K562 (cell line): ENCODE measurements around the gene STX1A. TPM values are rescaled to one million over a fixed set of nuclear protein-coding genes. Genes with fewer than 3 reads are reported as not detected.
A peak's percentile ranks its signal among the peaks of the same experiment; 100 is the strongest.

Experiments used
- AFF4 ChIP-seq: sonication (generic); formaldehyde crosslinking; IDR thresholded peaks from 2 replicates; pipeline ENCODE4 v1.8.0; 2023; ENCODE audit warnings: mild to moderate bottlenecking, missing genetic modification reagents
- EGR1 ChIP-seq: fragments of 450-650 bp; conservative IDR thresholded peaks from 2 replicates; pipeline ENCODE4 v1.6.1; 2017; ENCODE audit warnings: mild to moderate bottlenecking
- ILF3 ChIP-seq: fragments of 450-650 bp; IDR thresholded peaks from 2 replicates; pipeline ENCODE4 v1.6.1; 2018; ENCODE audit warnings: antibody characterized with exemption, mild to moderate bottlenecking, moderate library complexity, borderline replicate concordance
- KLF16 ChIP-seq: IDR thresholded peaks from 2 replicates; pipeline ENCODE4 v1.6.1; 2016; ENCODE audit warnings: antibody characterized with exemption
- NR2C1 ChIP-seq, 2 experiments: fragments of 450-650 bp; IDR thresholded peaks; 2 replicates each; pipeline ENCODE4 v1.6.1; 2017; ENCODE audit warnings: mild to moderate bottlenecking in 2 of 2, antibody characterized with exemption in 1 of 2, inconsistent platforms in 1 of 2, missing compliant biosample characterization in 1 of 2, missing genetic modification characterization in 1 of 2
- PTTG1 ChIP-seq: fragments of 450-650 bp; IDR thresholded peaks from 2 replicates; pipeline ENCODE4 v1.6.1; 2016; ENCODE audit warnings: low read depth, mild to moderate bottlenecking, missing genetic modification characterization, missing compliant biosample characterization
- RB1 ChIP-seq: fragments of 450-650 bp; IDR thresholded peaks from 2 replicates; pipeline ENCODE4 v1.6.1; 2017; ENCODE audit warnings: low read depth, mild to moderate bottlenecking
- SMAD4 ChIP-seq: fragments of 250-450 bp; sonication (Bioruptor Pico); conservative IDR thresholded peaks from 2 replicates; pipeline ENCODE4 v1.8.0; 2021; ENCODE audit warnings: inconsistent platforms, mild to moderate bottlenecking, moderate library complexity
- STAT5A ChIP-seq: IDR thresholded peaks from 2 replicates; pipeline ENCODE4 v1.6.1; 2012; ENCODE audit warnings: low read length, inconsistent platforms, borderline replicate concordance
- ZNF146 ChIP-seq: IDR thresholded peaks from one replicate; pipeline ENCODE4 v1.6.1; 2018; ENCODE audit warnings: missing compliant biosample characterization; ENCODE audit not compliant: unreplicated experiment
- ZNF318 ChIP-seq, 2 experiments: fragments of 450-650 bp; IDR thresholded peaks; 2 replicates each; pipeline ENCODE4 v1.6.1; 2016; ENCODE audit warnings: mild to moderate bottlenecking in 2 of 2, borderline replicate concordance in 1 of 2, low read depth in 1 of 2, moderate library complexity in 1 of 2
- ZNF431 ChIP-seq: sonication (generic); formaldehyde crosslinking; IDR thresholded peaks from 2 replicates; pipeline ENCODE4 v1.8.0; 2022; ENCODE audit warnings: mild to moderate bottlenecking, missing genetic modification reagents
- ZNF766 ChIP-seq: fragments of 200-800 bp; sonication (Bioruptor generic); conservative IDR thresholded peaks from 2 replicates; pipeline ENCODE4 v1.6.1; 2016; ENCODE audit warnings: missing genetic modification characterization, missing compliant biosample characterization
- polyA plus RNA-seq, 8 experiments: library from polyadenylated mRNA; depleted of rRNA in 4 of 8; stranded (reverse) in 5 of 8; unstranded in 3 of 8; fragments of >200 nt; fragmentation: Nextera tagmentation in 2 of 8; fragmentation: Illumina TruSeq in 1 of 8; extraction: Ambion mirVana in 2 of 8; extraction: Trizol in 1 of 8; gene quantifications; 2 replicates each; pipeline versions ENCODE4 v1.2.1 to v1.2.3, GENCODE V29; 2011 to 2014; ENCODE audit warnings: inconsistent platforms in 1 of 8, missing spikeins in 1 of 8
- total RNA-seq, 7 experiments: library from RNA; depleted of rRNA in 6 of 7; stranded (reverse); fragments of >200 nt in 6 of 7; fragmentation: Illumina TruSeq in 2 of 7; extraction: Trizol in 2 of 7; gene quantifications; 2 replicates each; pipeline versions ENCODE4 v1.2.1 to v1.2.3, GENCODE V29; 2011 to 2021; ENCODE audit warnings: low replicate concordance in 1 of 7
- TF ChIP-seq, protein P1 (sequence below): fragments of 450-650 bp; conservative IDR thresholded peaks from 2 replicates; pipeline ENCODE4 v1.6.1; 2016; ENCODE audit warnings: missing genetic modification characterization, low read depth, mild to moderate bottlenecking, control low read depth, missing compliant biosample characterization

The STX1A gene
- total and polyA plus RNA-seq, 9 of the 15 experiments (the other 6 are each of a cell fraction or from before 2014, with no cell fraction given): 0.04 to 15.1 (median 6.3) TPM

DNA sequence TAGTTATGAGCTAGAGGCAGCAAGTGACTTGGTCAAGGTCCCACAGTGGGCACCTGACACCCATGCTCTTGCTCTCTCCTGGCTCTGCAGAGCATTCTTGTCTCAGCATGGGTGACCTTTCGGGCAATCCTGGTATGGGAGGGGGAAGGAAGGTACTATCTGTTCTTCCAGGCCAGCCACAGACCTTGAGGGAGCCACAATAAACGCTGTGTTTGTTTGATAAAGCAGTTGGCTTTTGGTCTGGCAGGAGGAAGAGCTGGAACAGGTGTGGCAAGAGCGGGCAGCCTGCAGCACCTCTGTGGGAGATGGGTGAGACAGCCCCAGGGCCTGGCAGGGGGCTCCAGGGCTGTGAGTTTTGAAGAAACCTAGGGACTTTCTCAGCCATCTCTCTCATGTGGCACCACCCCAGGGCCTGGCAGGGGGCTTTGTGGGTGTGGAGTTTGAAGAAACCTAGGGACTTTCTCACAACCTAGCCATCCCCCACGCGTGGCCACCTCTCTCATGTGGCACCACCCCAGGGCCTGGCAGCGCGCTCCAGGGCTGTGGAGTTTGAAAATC is 39.2 kb upstream of the STX1A start (continued):
- TF ChIP-seq RB1 (no peak), NR2C1 (IDR thresholded peaks at IDR 0.05) (no peak), NR2C1 (tag; IDR thresholded peaks at IDR 0.05) (0 out of 2 replicates have a peak, but pooled peaks have one; percentile 22), AFF4 (no peak), EGR1 (no peak), ZNF431 (CRISPR knock-in tag) (no peak), STAT5A (peak; percentile 51; the same call in 1 of the 2 replicates), ILF3 (no peak), ZNF146 (CRISPR knock-in tag) (no peak), PTTG1 (no peak), KLF16 (peak; percentile 77), ZNF318 (IDR thresholded peaks at IDR 0.05; ENCODE audit: borderline replicate concordance in 1 of 2, low read depth in 1 of 2) (no peak), ZNF766 (CRISPR knock-in tag) (0 out of 2 replicates have a peak, but pooled peaks have one; percentile 31), SMAD4 (CRISPR knock-in tag) (0 out of 2 replicates have a peak, but pooled peaks have one; percentile 16)
- TF ChIP-seq, protein P1, sequence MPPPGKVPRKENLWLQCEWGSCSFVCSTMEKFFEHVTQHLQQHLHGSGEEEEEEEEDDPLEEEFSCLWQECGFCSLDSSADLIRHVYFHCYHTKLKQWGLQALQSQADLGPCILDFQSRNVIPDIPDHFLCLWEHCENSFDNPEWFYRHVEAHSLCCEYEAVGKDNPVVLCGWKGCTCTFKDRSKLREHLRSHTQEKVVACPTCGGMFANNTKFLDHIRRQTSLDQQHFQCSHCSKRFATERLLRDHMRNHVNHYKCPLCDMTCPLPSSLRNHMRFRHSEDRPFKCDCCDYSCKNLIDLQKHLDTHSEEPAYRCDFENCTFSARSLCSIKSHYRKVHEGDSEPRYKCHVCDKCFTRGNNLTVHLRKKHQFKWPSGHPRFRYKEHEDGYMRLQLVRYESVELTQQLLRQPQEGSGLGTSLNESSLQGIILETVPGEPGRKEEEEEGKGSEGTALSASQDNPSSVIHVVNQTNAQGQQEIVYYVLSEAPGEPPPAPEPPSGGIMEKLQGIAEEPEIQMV (tag): no peak
